Measurements from ENCODE around the gene MYH13.

GRCh38 chr17:10357768-10358167 lies 15.0 kb downstream of the MYH13 start:
- TF ChIP-seq EZH2 (IDR thresholded peaks at IDR 0.05; ENCODE audit: borderline replicate concordance, control insufficient read depth, low read depth, low read length) = no peak
- no peak for TF ChIP-seq HDAC6 (IDR thresholded peaks at IDR 0.05; ENCODE audit: unreplicated experiment)
- no peak for TF ChIP-seq EP300 (IDR thresholded peaks at IDR 0.05; ENCODE audit: borderline replicate concordance in 1 of 2, control insufficient read depth in 1 of 2, low read depth in 2 of 2, low read length in 2 of 2)

Measured in GM12878 (cell line).